Tibial artery (tissue), 4 donors: ENCODE measurements around the gene FCRL1.

ENCODE experiments used
- DNase-seq, 2 donors: peaks; one replicate each; pipeline ENCODE4 v3.0.0-alpha.2; 2019
- H3K27ac ChIP-seq, 2 donors: fragments of 200-600 bp; sonication (generic) in 1 of 2; 1 replicate in 1 of 2; 2 replicates in 1 of 2; pipeline ENCODE4 v1.5.1; 2018 to 2019; ENCODE audit warnings: mild to moderate bottlenecking in 1 of 2
- H3K27me3 ChIP-seq, 2 donors: fragments of 200-600 bp; sonication (generic) in 1 of 2; one replicate each; pipeline versions ENCODE4 v1.5.1 to v1.6.0; 2016 to 2019
- H3K36me3 ChIP-seq, 3 donors: fragments of 200-600 bp; sonication (generic) in 2 of 3; one replicate each; pipeline ENCODE4 v1.5.1; 2016 to 2019; ENCODE audit warnings: mild to moderate bottlenecking in 2 of 3
- H3K4me1 ChIP-seq, 4 donors: fragments of 200-600 bp; sonication (generic) in 2 of 4; 1 replicate in 3 of 4; 2 replicates in 1 of 4; pipeline ENCODE4 v1.5.1; 2016 to 2019
- H3K4me3 ChIP-seq, 2 donors: fragments of 200-600 bp; sonication (generic) in 1 of 2; 1 replicate in 1 of 2; 2 replicates in 1 of 2; pipeline ENCODE4 v1.5.1; 2018 to 2019; ENCODE audit warnings: mild to moderate bottlenecking in 2 of 2
- H3K9me3 ChIP-seq, 3 donors: fragments of 200-600 bp; sonication (generic) in 1 of 3; one replicate each; pipeline ENCODE4 v1.5.1; 2016 to 2019
- CTCF ChIP-seq, 2 experiments: fragments of 200-600 bp in 1 of 2; fragments of 450-650 bp in 1 of 2; IDR thresholded peaks; one replicate each; pipeline ENCODE4 v1.5.1; 2017 to 2019; ENCODE audit warnings: antibody characterized with exemption in 2 of 2, mild to moderate bottlenecking in 1 of 2, moderate library complexity in 1 of 2
- intact Hi-C: fragments of 100-400 bp; cut with DNase I; formaldehyde crosslinking; loops from one replicate; pipeline ENCODE4 v1.15.0; 2023; ENCODE audit warnings: low total_unique reads

The FCRL1 gene

GRCh38 chr1:157834430-157834829 lies 14.5 kb upstream of the FCRL1 start:
- DNase-seq: no peak
- Histone ChIP-seq H3K9me3 (no peaks in the 10 kb centered on the region), H3K4me3 (no peak overlapping the region), H3K36me3 (no peaks in the 10 kb centered on the region), H3K27ac (no peak overlapping the region), H3K4me1 (no peaks in the 10 kb centered on the region), H3K27me3 (no peaks in the 10 kb centered on the region)
- intact Hi-C loops: no loop called here
- TF ChIP-seq CTCF (IDR thresholded peaks at IDR 0.05): no peak

GRCh38 chr1:157833145-157833544 lies 13.2 kb upstream of the FCRL1 start:
- TF ChIP-seq CTCF (IDR thresholded peaks at IDR 0.05): no peak
- Histone ChIP-seq H3K27ac (no peak overlapping the region), H3K27me3 (no peaks in the 10 kb centered on the region), H3K4me1 (no peaks in the 10 kb centered on the region), H3K36me3 (no peaks in the 10 kb centered on the region), H3K4me3 (no peak overlapping the region), H3K9me3 (no peaks in the 10 kb centered on the region)
- no peak for DNase-seq
- intact Hi-C loops: no loop called here

- H3K27me3 ChIP-seq: no peaks in the 10 kb centered on the region
- no peak overlapping the region for H3K4me3 ChIP-seq
- H3K36me3 ChIP-seq: no peaks in the 10 kb centered on the region
- intact Hi-C loops: no loop called here
- no peak for DNase-seq
- no peaks in the 10 kb centered on the region for H3K9me3 ChIP-seq
- no peak for TF ChIP-seq CTCF (IDR thresholded peaks at IDR 0.05)
- H3K27ac ChIP-seq: no peak overlapping the region
- no peaks in the 10 kb centered on the region for H3K4me1 ChIP-seq
These were observed 12.2 kb upstream of the FCRL1 start for GRCh38 chr1:157831968-157832626.

GRCh38 chr1:157830887-157831286 lies 11.0 kb upstream of the FCRL1 start:
- intact Hi-C loops: no loop called here
- Histone ChIP-seq H3K27ac (no peak overlapping the region), H3K36me3 (no peaks in the 10 kb centered on the region), H3K4me3 (no peak overlapping the region), H3K9me3 (no peaks in the 10 kb centered on the region), H3K27me3 (no peaks in the 10 kb centered on the region), H3K4me1 (no peaks in the 10 kb centered on the region)
- TF ChIP-seq CTCF (IDR thresholded peaks at IDR 0.05): no peak
- DNase-seq: no peak

- intact Hi-C loops: no loop called here
- H3K27me3 ChIP-seq: no peaks in the 10 kb centered on the region
- no peaks in the 10 kb centered on the region for H3K9me3 ChIP-seq
- no peak for DNase-seq
- H3K27ac ChIP-seq: no peak overlapping the region
- no peaks in the 10 kb centered on the region for H3K4me1 ChIP-seq
- H3K36me3 ChIP-seq: no peaks in the 10 kb centered on the region
- no peak for TF ChIP-seq CTCF (IDR thresholded peaks at IDR 0.05)
- H3K4me3 ChIP-seq: no peak overlapping the region
These were observed 9.8 kb upstream of the FCRL1 start for GRCh38 chr1:157829711-157830110.

GRCh38 chr1:157829210-157829609 lies 9.3 kb upstream of the FCRL1 start:
- Histone ChIP-seq H3K4me1 (no peaks in the 10 kb centered on the region), H3K27me3 (no peaks in the 10 kb centered on the region), H3K27ac (no peak overlapping the region), H3K4me3 (no peak overlapping the region), H3K36me3 (no peaks in the 10 kb centered on the region), H3K9me3 (no peaks in the 10 kb centered on the region)
- DNase-seq: no peak
- no peak for TF ChIP-seq CTCF (IDR thresholded peaks at IDR 0.05)
- intact Hi-C loops: no loop called here
